Left kidney (tissue), 8 donors: Measurements from ENCODE around the gene PIANP. TPM values are rescaled to one million over a fixed set of nuclear protein-coding genes. Genes with fewer than 3 reads are reported as not detected.
A peak's percentile ranks its signal among the peaks of the same experiment; 100 is the strongest.
"Not testable (repeated sequence)": the region's sequence is repeated elsewhere in the genome, so short reads cannot be mapped to it uniquely, and the experiment has no call there.

Experiments
- DNase-seq: peaks from one replicate; pipeline ENCODE4 v3.0.0-alpha.2; 2013
- long read RNA-seq, 8 donors: transcript quantifications; one replicate each; lab custom pipeline, GENCODE V29; 2026
- polyA plus RNA-seq: library from polyadenylated mRNA; unstranded; fragments of 120-200 nt; gene quantifications from one replicate; pipeline ENCODE4 v1.2.1, GENCODE V29; 2013; ENCODE audit not compliant: insufficient read length

PIANP gene
- 12.1 TPM for polyA plus RNA-seq
- long read RNA-seq, donor 1, partial matches to known transcripts = 0 of 4 reads
- long read RNA-seq, donor 1, other reads (novel, unspliced or antisense) = 0 of 4 reads
- long read RNA-seq, donor 2, partial matches to known transcripts = 0 of 4 reads
- long read RNA-seq, donor 2, other reads (novel, unspliced or antisense) = 0 of 4 reads
- long read RNA-seq, donor 3, partial matches to known transcripts = 0 of 3 reads
- long read RNA-seq, donor 3, other reads (novel, unspliced or antisense) = 0 of 3 reads
- long read RNA-seq, donor 4 = 0 reads
- long read RNA-seq, donor 5, partial matches to known transcripts = 0 of 1 reads
- long read RNA-seq, donor 5, other reads (novel, unspliced or antisense) = 0 of 1 reads
- long read RNA-seq, donor 6, partial matches to known transcripts = 7 of 9 reads
- long read RNA-seq, donor 6, other reads (novel, unspliced or antisense) = 0 of 9 reads
- long read RNA-seq, donor 7, partial matches to known transcripts = 0 of 4 reads
- long read RNA-seq, donor 7, other reads (novel, unspliced or antisense) = 0 of 4 reads
- long read RNA-seq, donor 8, partial matches to known transcripts = 0 of 2 reads
- long read RNA-seq, donor 8, other reads (novel, unspliced or antisense) = 0 of 2 reads

GRCh38 chr12:6700646-6701051, at the start of gene PIANP:
TSS of gene PIANP (minus strand) at chr12:6700815. CDS start at chr12:6698061, 2,754 bp downstream.
- DNase-seq = peak; percentile 71

- DNase-seq = no peak
Observed at GRCh38 chr12:6748761-6749160, 48.1 kb upstream of the PIANP start.

- DNase-seq = no peak
Observed at GRCh38 chr12:6747216-6747615, 46.6 kb upstream of the PIANP start.

- no peak for DNase-seq
Observed at GRCh38 chr12:6745741-6746525, 45.3 kb upstream of the PIANP start.

- DNase-seq = not testable (repeated sequence)
Observed at GRCh38 chr12:6743300-6743699, 42.7 kb upstream of the PIANP start.

GRCh38 chr12:6742834-6743233, 42.2 kb upstream of the PIANP start:
- DNase-seq = no peak

GRCh38 chr12:6742080-6742479, 41.5 kb upstream of the PIANP start:
- DNase-seq = not testable (repeated sequence)

GRCh38 chr12:6736754-6737153, 36.1 kb upstream of the PIANP start:
- DNase-seq = no peak

- DNase-seq = peak; percentile 48
Observed at GRCh38 chr12:6735448-6736191, 35.0 kb upstream of the PIANP start.

GRCh38 chr12:6734506-6735387, 34.1 kb upstream of the PIANP start:
- DNase-seq = no peak

- DNase-seq = no peak
Observed at GRCh38 chr12:6730169-6730568, 29.6 kb upstream of the PIANP start.

GRCh38 chr12:6729186-6729585, 28.6 kb upstream of the PIANP start:
- no peak for DNase-seq

GRCh38 chr12:6725350-6725749, 24.7 kb upstream of the PIANP start:
- DNase-seq = no peak

GRCh38 chr12:6724409-6724797, 23.8 kb upstream of the PIANP start:
- no peak for DNase-seq

GRCh38 chr12:6723607-6724408, 23.2 kb upstream of the PIANP start, which contains the start of gene COPS7A:
TSS of gene COPS7A (plus strand) at chr12:6724046. CDS start at chr12:6724657, 611 bp downstream.
- peak; percentile 97 for DNase-seq

- DNase-seq = no peak
Observed at GRCh38 chr12:6722863-6723262, 22.2 kb upstream of the PIANP start.

GRCh38 chr12:6716874-6717437, 16.3 kb upstream of the PIANP start:
- no peak for DNase-seq

GRCh38 chr12:6716031-6716873, 15.6 kb upstream of the PIANP start:
- DNase-seq = not testable (repeated sequence)

- DNase-seq = no peak
Observed at GRCh38 chr12:6708960-6709394, 8.4 kb upstream of the PIANP start.
